ENCODE measurements around the gene CMTM1.

CMTM1 gene

GRCh38 chr16:66560107-66560506 is 6.1 kb upstream of the CMTM1 start:
- H3K9me2 ChIP-seq (replicated peaks; ENCODE audit: low read depth, low read length) = no peaks in the 10 kb centered on the region
- no peak overlapping the region for H2AFZ ChIP-seq (ENCODE audit: low read length)
- H3K9ac ChIP-seq (ENCODE audit: low read depth, low read length, poor library complexity, severe bottlenecking) = peak overlapping the region; percentile 33
- H3K79me2 ChIP-seq (ENCODE audit: insufficient read depth, low read length) = peaks cover 99% of the 10 kb centered on the region
- H3K4me2 ChIP-seq (ENCODE audit: low read depth, low read length, poor library complexity, severe bottlenecking) = peak overlapping the region; percentile 98
- no peaks in the 10 kb centered on the region for H3K27me3 ChIP-seq (ENCODE audit: insufficient read depth, low read length, poor library complexity, severe bottlenecking)
- peak overlapping the region; percentile 45 for H3K4me3 ChIP-seq (ENCODE audit: low read length, poor library complexity, severe bottlenecking)
- H3F3A ChIP-seq (ENCODE audit: low read depth) = no peaks in the 10 kb centered on the region; the same call in 1 of the 2 replicates
- H3K9me3 ChIP-seq (ENCODE audit: insufficient read depth, low read depth, low read length) = no peaks in the 10 kb centered on the region
- peaks cover 87% of the 10 kb centered on the region for H3K4me1 ChIP-seq (ENCODE audit: insufficient read depth, low read length, poor library complexity, severe bottlenecking)
- peaks cover 21% of the 10 kb centered on the region; the same call in 1 of the 2 replicates for H3K36me3 ChIP-seq (ENCODE audit: insufficient read depth, low read length)
- H4K20me1 ChIP-seq (ENCODE audit: insufficient read depth, low read length, poor library complexity, severe bottlenecking) = peaks cover 82% of the 10 kb centered on the region
- TF ChIP-seq EZH2phosphoT487 (IDR thresholded peaks at IDR 0.05; ENCODE audit: borderline replicate concordance) = no peak
- TF ChIP-seq CTCF (conservative IDR thresholded peaks at IDR 0.05; ENCODE audit: low read length) = no peak

GRCh38 chr16:66561381-66562080 is 4.7 kb upstream of the CMTM1 start:
- TF ChIP-seq CTCF (conservative IDR thresholded peaks at IDR 0.05; ENCODE audit: low read length) = no peak
- TF ChIP-seq EZH2phosphoT487 (IDR thresholded peaks at IDR 0.05; ENCODE audit: borderline replicate concordance) = no peak
- Histone ChIP-seq H3K9me3 (ENCODE audit: insufficient read depth, low read depth, low read length) (no peaks in the 10 kb centered on the region), H3K27me3 (ENCODE audit: insufficient read depth, low read length, poor library complexity, severe bottlenecking) (no peaks in the 10 kb centered on the region), H3K4me2 (ENCODE audit: low read depth, low read length, poor library complexity, severe bottlenecking) (peak overlapping the region; percentile 98), H3K79me2 (ENCODE audit: insufficient read depth, low read length) (peaks cover 94% of the 10 kb centered on the region), H3F3A (ENCODE audit: low read depth) (no peaks in the 10 kb centered on the region; the same call in 1 of the 2 replicates), H3K4me1 (ENCODE audit: insufficient read depth, low read length, poor library complexity, severe bottlenecking) (peaks cover 73% of the 10 kb centered on the region), H4K20me1 (ENCODE audit: insufficient read depth, low read length, poor library complexity, severe bottlenecking) (peaks cover 75% of the 10 kb centered on the region), H3K9me2 (replicated peaks; ENCODE audit: low read depth, low read length) (no peaks in the 10 kb centered on the region), H3K9ac (ENCODE audit: low read depth, low read length, poor library complexity, severe bottlenecking) (peak overlapping the region; percentile 33), H2AFZ (ENCODE audit: low read length) (no peak overlapping the region), H3K4me3 (ENCODE audit: low read length, poor library complexity, severe bottlenecking) (peak overlapping the region; percentile 45), H3K36me3 (ENCODE audit: insufficient read depth, low read length) (peaks cover 34% of the 10 kb centered on the region; the same call in 1 of the 2 replicates)

- Histone ChIP-seq H3K9me3 (ENCODE audit: insufficient read depth, low read depth, low read length) (no peaks in the 10 kb centered on the region), H3F3A (ENCODE audit: low read depth) (no peaks in the 10 kb centered on the region; the same call in 1 of the 2 replicates), H3K27me3 (ENCODE audit: insufficient read depth, low read length, poor library complexity, severe bottlenecking) (no peaks in the 10 kb centered on the region), H3K9ac (ENCODE audit: low read depth, low read length, poor library complexity, severe bottlenecking) (peak overlapping the region; percentile 11), H2AFZ (ENCODE audit: low read length) (no peak overlapping the region), H4K20me1 (ENCODE audit: insufficient read depth, low read length, poor library complexity, severe bottlenecking) (peaks cover 68% of the 10 kb centered on the region), H3K9me2 (replicated peaks; ENCODE audit: low read depth, low read length) (no peaks in the 10 kb centered on the region), H3K4me1 (ENCODE audit: insufficient read depth, low read length, poor library complexity, severe bottlenecking) (peaks cover 67% of the 10 kb centered on the region), H3K4me3 (ENCODE audit: low read length, poor library complexity, severe bottlenecking) (peak overlapping the region; percentile 45), H3K79me2 (ENCODE audit: insufficient read depth, low read length) (peaks cover 89% of the 10 kb centered on the region), H3K36me3 (ENCODE audit: insufficient read depth, low read length) (peaks cover 40% of the 10 kb centered on the region), H3K4me2 (ENCODE audit: low read depth, low read length, poor library complexity, severe bottlenecking) (peak overlapping the region; percentile 98)
- TF ChIP-seq CTCF (conservative IDR thresholded peaks at IDR 0.05; ENCODE audit: low read length) = peak; percentile 42
- no peak for TF ChIP-seq EZH2phosphoT487 (IDR thresholded peaks at IDR 0.05; ENCODE audit: borderline replicate concordance)
These were observed 3.8 kb upstream of the CMTM1 start for GRCh38 chr16:66562409-66562808.
